Liver (tissue), 3 donors: ENCODE measurements around the gene PCNT.

Source experiments
- SP1 ChIP-seq: IDR thresholded peaks from 2 replicates; pipeline ENCODE4 v1.6.1; 2018; ENCODE audit warnings: antibody characterized with exemption, mild to moderate bottlenecking
- TF ChIP-seq, protein P1 (sequence below): fragments of 150-350 bp; IDR thresholded peaks from 2 replicates; pipeline ENCODE4 v1.5.1; 2017; ENCODE audit warnings: improper control_type of control experiment, low read depth, low read length; ENCODE audit not compliant: missing input control
- donor health status: healthy.
- donor health status: healthy.

- TF ChIP-seq, protein P1, sequence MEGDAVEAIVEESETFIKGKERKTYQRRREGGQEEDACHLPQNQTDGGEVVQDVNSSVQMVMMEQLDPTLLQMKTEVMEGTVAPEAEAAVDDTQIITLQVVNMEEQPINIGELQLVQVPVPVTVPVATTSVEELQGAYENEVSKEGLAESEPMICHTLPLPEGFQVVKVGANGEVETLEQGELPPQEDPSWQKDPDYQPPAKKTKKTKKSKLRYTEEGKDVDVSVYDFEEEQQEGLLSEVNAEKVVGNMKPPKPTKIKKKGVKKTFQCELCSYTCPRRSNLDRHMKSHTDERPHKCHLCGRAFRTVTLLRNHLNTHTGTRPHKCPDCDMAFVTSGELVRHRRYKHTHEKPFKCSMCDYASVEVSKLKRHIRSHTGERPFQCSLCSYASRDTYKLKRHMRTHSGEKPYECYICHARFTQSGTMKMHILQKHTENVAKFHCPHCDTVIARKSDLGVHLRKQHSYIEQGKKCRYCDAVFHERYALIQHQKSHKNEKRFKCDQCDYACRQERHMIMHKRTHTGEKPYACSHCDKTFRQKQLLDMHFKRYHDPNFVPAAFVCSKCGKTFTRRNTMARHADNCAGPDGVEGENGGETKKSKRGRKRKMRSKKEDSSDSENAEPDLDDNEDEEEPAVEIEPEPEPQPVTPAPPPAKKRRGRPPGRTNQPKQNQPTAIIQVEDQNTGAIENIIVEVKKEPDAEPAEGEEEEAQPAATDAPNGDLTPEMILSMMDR = no peak
- no peak for TF ChIP-seq SP1
Observed at GRCh38 chr21:46454142-46454541, 130.2 kb downstream of the PCNT start.
